GM19328 (cell line): ENCODE measurements around the gene VSIG10L.
A peak's percentile ranks its signal among the peaks of the same experiment; 100 is the strongest.

Experiments used
- ATAC-seq: cut with Tn5 transposase; IDR thresholded peaks from one replicate; pipeline ENCODE4 v1.9.1; 2021; ENCODE audit warnings: mild to moderate bottlenecking, moderate library complexity; ENCODE audit not compliant: unreplicated experiment

The VSIG10L gene

GRCh38 chr19:51341976-51342580 is at the start of gene VSIG10L:
Gene VSIG10L (minus strand): TSS chr19:51342139. CDS start chr19:51342124, 15 bp downstream.
- no peak for ATAC-seq

DNA sequence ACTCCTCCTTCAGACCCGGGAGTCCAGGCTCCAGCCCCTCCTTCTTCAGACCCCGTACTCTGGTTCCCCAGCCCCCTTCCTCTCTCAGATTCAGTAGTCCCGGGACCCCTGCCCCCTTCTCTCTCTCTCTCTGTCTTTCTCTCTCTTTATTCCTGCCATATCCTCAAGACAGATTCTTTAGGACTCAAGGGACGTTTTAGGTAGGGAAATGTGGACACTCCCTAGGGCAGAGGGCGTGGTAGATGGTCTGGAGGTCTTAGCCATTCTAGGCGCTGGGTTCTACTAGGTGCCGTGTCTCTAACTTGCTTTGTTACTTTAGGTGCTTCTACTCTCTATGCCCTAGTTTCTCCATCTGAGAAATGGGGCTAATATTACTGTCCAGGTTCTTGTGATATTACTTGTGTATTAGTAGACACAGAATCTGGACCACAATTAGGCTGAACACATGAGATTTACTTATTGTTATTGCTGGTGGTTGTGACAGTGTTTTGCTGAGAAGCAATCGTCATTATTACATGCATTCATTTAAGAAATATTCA is 49.2 kb upstream of the VSIG10L start:
- ATAC-seq = no peak

DNA sequence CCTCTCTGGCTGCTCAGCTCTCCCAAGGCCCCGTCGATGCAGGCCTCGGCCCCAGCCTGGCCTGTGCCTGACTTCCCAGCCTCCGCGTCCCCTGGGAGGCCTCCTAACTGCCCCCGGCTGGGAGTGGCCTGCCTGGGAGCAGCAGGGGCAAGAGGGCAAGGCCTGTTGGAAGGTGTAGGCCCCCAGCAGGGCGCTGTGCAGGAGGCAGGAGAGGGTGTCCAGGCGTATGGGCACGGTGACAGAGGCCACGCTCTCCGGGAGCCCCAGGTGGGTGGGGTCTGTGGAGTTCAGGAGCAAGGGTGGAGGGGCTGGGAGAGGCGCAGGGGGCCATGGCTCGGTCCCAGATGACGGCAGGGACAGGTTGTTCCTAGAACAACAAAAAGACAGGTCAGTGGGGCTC is 47.2 kb upstream of the VSIG10L start:
- no peak for ATAC-seq

DNA sequence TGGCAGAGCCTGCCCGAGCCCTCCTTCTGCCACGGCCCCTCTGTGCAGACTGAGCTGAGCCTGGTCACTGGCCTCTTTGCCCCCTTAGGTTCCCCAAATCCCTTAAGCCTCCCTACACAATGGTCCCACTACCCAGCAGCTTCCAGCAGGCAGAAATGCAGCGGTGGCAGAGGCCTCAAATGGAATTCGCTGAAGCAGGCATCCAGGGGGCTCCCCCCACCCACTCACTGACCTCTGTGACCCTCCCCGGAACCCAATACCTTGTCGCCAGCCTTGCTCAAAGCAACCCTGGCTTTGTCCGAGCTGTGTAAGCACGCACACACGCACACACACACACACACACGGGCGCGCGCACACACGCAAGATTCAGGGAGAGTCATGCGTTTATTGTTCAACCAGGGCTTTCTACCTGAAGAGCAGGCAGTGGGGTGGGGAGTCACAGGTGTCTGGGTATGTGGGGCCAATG is 46.0 kb upstream of the VSIG10L start, which contains the start of gene LIM2:
LIM2 (minus strand) TSS at position 51 of the 466 bp plus-strand sequence. CDS start 531 bp downstream, outside the sequence.
- no peak for ATAC-seq

GRCh38 chr19:51386882-51387520 is 45.1 kb upstream of the VSIG10L start:
- ATAC-seq = no peak

- no peak for ATAC-seq
Observed at GRCh38 chr19:51382004-51382403, 40.1 kb upstream of the VSIG10L start.

DNA sequence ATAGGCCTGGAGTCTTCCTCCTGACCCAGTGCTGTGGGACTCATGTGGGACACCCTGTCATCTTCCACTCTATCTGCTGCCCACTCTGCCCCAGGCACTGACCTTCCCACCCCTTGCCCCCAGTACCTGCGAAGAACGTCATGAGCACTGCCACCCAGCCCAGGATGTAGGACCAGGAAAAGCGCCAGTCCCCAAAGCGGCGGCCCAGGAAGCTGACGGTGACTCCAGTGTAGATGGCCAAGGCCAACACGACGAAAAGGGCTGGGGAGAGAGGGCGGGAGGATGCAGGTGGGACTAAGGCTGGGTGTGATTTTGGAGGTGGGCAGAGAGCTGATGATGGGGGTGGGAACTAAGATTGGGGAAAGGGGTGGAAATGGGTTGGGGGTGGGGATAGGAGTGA is 38.4 kb upstream of the VSIG10L start:
- ATAC-seq = no peak

- no peak for ATAC-seq
Observed at GRCh38 chr19:51377422-51377821, 35.5 kb upstream of the VSIG10L start.

- no peak for ATAC-seq
Observed at GRCh38 chr19:51375504-51376221, 33.7 kb upstream of the VSIG10L start.

GRCh38 chr19:51372649-51373504 is 30.9 kb upstream of the VSIG10L start, which contains the start of gene NKG7:
Gene NKG7 (minus strand): TSS chr19:51372654. CDS start chr19:51372535, 119 bp downstream.
- ATAC-seq = no peak

DNA sequence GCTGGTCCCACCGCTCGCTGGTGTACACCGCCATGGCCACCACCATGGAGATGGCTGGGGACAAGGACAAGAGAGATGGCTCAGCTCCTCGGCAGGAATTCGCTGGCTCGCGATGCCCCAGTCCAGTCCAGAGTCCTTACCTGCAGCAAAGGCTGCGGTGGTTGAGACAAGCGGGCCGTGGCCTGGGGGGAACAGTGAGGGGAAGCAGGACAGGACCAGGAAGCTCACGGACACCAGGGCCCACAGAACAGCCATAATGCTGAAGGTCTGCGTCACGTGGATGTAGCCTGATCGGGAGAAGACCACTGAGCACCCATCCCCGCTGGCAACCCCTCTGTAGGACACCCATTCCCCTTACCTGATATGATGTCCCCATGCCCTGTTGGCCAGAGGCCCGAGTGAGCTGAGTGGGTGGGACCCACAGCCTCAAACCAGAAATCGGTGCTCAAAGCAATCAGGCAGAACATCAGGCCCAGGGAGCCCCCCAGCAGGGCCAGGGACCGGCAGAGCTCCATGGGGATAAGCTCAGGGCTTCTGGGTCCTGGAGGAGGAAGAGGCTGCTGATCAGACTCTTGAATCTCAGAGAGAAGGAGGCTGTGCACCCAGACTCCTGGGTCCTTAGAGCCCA is 30.2 kb upstream of the VSIG10L start:
- ATAC-seq = no peak

DNA sequence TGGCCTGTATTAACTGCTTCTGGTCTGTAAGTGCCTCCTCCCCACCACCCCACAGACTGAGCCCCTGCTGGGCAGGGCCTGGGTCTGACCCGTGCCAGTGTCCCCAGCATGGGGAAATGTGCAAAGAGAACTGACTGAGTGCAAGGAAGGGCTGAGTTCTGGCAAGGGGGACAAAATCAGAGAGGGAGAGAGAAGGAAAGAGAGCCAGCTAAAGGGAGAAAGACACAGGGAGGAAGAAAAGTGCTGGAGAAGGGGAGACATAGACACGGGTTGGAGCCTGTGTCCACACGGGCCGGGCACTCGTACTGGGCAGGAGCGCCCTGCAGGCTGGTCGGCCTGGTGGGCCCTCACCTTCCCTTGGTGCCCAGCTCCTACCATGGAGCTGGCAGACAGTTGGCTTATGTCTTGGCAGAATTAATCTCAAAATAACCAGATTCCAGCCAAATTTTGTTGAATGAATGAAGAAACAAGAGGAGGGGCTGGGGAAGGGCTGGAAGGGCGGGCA is 29.3 kb upstream of the VSIG10L start:
- ATAC-seq = no peak

- no peak for ATAC-seq
Observed at GRCh38 chr19:51370230-51370629, 28.3 kb upstream of the VSIG10L start.

GRCh38 chr19:51368366-51369282 is 26.7 kb upstream of the VSIG10L start, which contains the start of gene CLDND2:
Gene CLDND2 (minus strand): TSS chr19:51369003. CDS start chr19:51368577, 426 bp downstream.
- ATAC-seq = no peak

DNA sequence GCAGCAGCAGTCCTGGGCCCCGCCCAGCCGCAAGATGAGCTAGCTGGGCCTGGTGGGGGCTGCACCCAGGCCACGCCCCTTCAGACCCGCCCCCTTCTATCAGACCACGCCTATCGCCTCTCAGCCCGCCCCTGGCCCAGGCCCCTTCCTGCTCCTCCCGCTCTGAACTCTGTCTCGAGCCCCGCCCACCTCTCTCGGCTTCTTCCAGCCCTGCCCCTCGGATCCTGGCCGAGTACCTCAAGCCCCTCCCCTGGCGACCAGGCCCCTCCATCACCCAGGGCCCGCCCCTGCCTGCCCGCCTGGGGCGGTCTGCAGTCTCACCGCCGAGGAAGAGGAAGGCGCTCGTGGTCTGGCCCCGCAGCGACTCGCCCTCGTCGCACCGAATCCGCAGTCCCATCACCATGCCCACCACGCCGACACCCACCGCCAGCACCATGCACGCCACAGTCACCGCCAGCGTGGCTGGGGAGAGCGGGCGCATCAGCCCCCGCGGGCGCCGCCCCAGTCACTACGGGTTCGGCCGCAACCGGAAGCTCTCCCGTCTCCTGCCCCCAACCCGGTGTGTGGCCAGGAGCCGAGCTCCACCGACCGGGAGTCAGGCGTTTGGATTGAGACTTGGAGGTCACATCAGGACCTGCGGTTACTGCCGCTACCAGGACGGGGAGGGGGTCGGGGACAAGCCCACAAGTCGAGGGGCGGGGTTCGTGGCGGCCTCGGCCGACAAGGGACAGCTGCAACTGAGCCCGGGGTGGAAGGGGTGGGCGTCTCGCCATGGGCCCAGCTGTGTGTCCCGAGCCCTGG is 25.8 kb upstream of the VSIG10L start:
- ATAC-seq = peak; percentile 74

DNA sequence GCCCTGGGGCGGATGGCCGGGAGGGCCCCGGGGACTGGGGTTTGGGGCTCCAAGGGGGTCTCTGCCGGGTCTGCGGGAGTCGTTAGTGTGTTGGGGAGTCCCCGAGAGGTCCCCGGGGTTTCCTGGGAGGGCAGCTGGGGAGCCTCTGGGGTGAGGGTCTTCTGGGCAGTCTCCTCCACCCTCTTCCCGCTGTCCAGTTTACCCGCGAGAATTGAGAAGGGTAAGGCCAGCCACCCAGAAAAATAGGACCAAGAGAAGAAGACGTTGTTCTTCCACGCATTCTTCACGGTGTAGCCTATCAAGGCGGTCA is 25.3 kb upstream of the VSIG10L start:
- ATAC-seq = no peak

DNA sequence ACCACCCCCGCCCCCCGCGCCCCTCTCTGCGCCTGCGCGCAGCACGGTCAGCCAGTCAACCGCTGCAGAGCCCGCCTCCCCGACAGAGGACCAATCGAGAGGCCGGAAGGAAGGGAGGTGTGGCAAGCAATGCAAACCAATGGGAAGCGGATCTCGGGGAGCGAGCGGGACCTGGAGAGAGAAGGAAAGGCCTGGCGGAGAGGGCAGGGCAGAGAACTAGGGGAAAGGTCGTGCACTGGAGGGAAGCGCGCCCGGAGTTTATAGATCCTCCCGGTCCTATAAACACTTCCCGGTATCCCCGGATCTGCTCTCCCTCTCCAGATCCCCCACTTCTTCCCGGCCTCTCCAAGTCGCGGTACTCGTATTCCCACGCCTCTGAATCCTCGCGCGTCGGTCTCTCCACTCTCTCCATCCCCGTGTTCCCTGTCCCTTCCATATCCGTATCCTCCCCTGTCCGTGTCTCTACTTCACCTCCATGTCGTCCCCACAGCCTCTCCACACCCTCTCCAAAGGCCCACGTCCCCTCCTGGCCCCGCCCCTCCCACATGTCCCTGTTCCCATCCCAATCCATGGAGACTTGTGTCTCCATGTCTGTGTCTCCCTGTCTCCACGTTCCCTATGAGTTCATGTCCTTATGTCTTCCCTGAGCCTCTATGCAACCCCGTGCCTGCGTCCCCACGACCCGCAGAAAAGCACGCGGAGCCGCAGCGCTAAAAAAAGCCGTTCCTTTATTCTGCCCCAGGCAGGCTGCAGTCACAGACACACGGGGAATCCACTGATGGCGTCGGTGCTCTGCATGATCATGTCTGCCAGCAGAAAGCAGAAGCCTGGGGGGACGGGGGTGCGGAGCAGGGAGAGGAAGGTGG is 24.7 kb upstream of the VSIG10L start:
- peak; percentile 43 for ATAC-seq
